Suppressor macrophage treated with lipopolysaccharide for 1 hour (primary cell): ENCODE data around the gene TMC2.
"Not testable (repeated sequence)": the region's sequence is repeated elsewhere in the genome, so short reads cannot be mapped to it uniquely, and the experiment has no call there.

Experiments used
- DNase-seq, 3 donors: peaks; one replicate each; pipeline ENCODE4 v3.0.0-alpha.2; 2020 to 2022

The TMC2 gene

GRCh38 chr20:2673453-2673852 is 137.1 kb downstream of the TMC2 start:
- DNase-seq: no peak

GRCh38 chr20:2680046-2680445 is 143.7 kb downstream of the TMC2 start:
- DNase-seq: no peak

GRCh38 chr20:2682040-2682439 is 145.7 kb downstream of the TMC2 start:
- not testable (repeated sequence) for DNase-seq

- peak; percentile 67 to 72 (median 68) for DNase-seq
Observed at GRCh38 chr20:2684817-2685216, 148.4 kb downstream of the TMC2 start.

GRCh38 chr20:2687514-2687913 is 151.1 kb downstream of the TMC2 start:
- DNase-seq: no peak

- DNase-seq: peak; percentile 82 to 89 (median 85)
Observed at GRCh38 chr20:2688041-2688591, 151.7 kb downstream of the TMC2 start.

- no peak for DNase-seq
Observed at GRCh38 chr20:2690213-2690612, 153.8 kb downstream of the TMC2 start.

GRCh38 chr20:2690718-2691117 is 154.3 kb downstream of the TMC2 start:
- DNase-seq: no peak

GRCh38 chr20:2691127-2691526 is 154.8 kb downstream of the TMC2 start:
- no peak for DNase-seq
